Muscle layer of colon (tissue), 2 donors: ENCODE measurements around the gene CORO2A.
A peak's percentile ranks its signal among the peaks of the same experiment; 100 is the strongest.
"Not testable (repeated sequence)": the region's sequence is repeated elsewhere in the genome, so short reads cannot be mapped to it uniquely, and the experiment has no call there.

Experiments
- H3K27ac ChIP-seq: one replicate; pipeline ENCODE4 v1.7.0; 2013; ENCODE audit warnings: low read depth, mild to moderate bottlenecking, low read length, moderate library complexity
- H3K27me3 ChIP-seq, 2 donors: one replicate each; pipeline ENCODE4 v1.7.0; 2013; ENCODE audit warnings: low read length in 2 of 2, mild to moderate bottlenecking in 2 of 2; ENCODE audit not compliant: insufficient read depth in 2 of 2, control insufficient read depth in 1 of 2
- H3K36me3 ChIP-seq: one replicate; pipeline ENCODE4 v1.7.0; 2013; ENCODE audit warnings: mild to moderate bottlenecking, low read length; ENCODE audit not compliant: insufficient read depth
- H3K4me1 ChIP-seq: one replicate; pipeline ENCODE4 v1.7.0; 2013; ENCODE audit warnings: mild to moderate bottlenecking, low read length; ENCODE audit not compliant: insufficient read depth
- H3K4me3 ChIP-seq, 2 donors: one replicate each; pipeline ENCODE4 v1.7.0; 2013; ENCODE audit warnings: low read length in 2 of 2, low read depth in 1 of 2, mild to moderate bottlenecking in 1 of 2, moderate library complexity in 1 of 2
- H3K9ac ChIP-seq: one replicate; pipeline ENCODE4 v1.7.0; 2013; ENCODE audit warnings: low read length
- H3K9me3 ChIP-seq: one replicate; pipeline ENCODE4 v1.7.0; 2013; ENCODE audit warnings: mild to moderate bottlenecking, low read length
- donor health status: abdominal sarcoma.
- donor health status: Adenocarcinoma of cecum.

CORO2A gene

GRCh38 chr9:98118640-98119601 is 73.5 kb downstream of the CORO2A start, which contains the start of gene TRIM14:
Gene TRIM14 (minus strand): TSS chr9:98119222. CDS start chr9:98119188, 34 bp downstream.
- peak within 1 kb of the TSS; percentile 85 to 91 for H3K4me3 ChIP-seq
- no peaks in the 10 kb centered on the region for H3K36me3 ChIP-seq
- H3K27ac ChIP-seq, result peak within 1 kb of the TSS; percentile 80
- peak within 1 kb of the TSS; percentile 58 for H3K9ac ChIP-seq
- no peaks in the 10 kb centered on the region for H3K4me1 ChIP-seq
- H3K27me3 ChIP-seq, result no peaks in the 10 kb centered on the region
- no peaks in the 10 kb centered on the region for H3K9me3 ChIP-seq

- Histone ChIP-seq H3K36me3 (no peaks in the 10 kb centered on the region), H3K4me3 (peak overlapping the region; percentile 85 to 91), H3K4me1 (no peaks in the 10 kb centered on the region), H3K9ac (peak overlapping the region; percentile 33), H3K27ac (peak overlapping the region; percentile 19), H3K9me3 (no peaks in the 10 kb centered on the region), H3K27me3 (no peaks in the 10 kb centered on the region)
These were observed 74.3 kb downstream of the CORO2A start for GRCh38 chr9:98117984-98118639.

DNA sequence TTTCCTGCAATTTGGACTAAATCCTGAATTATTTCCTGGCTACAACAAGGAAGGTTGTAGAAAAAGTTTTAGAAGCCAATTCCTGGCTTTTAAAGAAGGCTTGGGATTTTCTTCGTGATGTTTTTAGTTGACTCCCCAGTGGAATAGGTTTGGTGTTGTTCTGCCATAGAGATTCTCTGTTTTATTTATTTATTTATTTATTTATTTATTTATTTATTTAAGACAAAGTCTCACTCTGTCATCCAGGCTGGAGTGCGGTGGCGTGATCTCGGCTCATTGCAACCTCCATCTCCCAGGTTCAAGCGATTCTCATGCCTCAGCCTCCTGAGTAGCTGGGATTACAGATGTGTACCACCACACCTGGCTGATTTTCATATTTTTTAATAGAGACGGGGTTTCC is 75.3 kb downstream of the CORO2A start:
- H3K4me3 ChIP-seq, H3K27me3 ChIP-seq, H3K27ac ChIP-seq, H3K9ac ChIP-seq, H3K36me3 ChIP-seq, H3K4me1 ChIP-seq, H3K9me3 ChIP-seq: not testable (repeated sequence)

DNA sequence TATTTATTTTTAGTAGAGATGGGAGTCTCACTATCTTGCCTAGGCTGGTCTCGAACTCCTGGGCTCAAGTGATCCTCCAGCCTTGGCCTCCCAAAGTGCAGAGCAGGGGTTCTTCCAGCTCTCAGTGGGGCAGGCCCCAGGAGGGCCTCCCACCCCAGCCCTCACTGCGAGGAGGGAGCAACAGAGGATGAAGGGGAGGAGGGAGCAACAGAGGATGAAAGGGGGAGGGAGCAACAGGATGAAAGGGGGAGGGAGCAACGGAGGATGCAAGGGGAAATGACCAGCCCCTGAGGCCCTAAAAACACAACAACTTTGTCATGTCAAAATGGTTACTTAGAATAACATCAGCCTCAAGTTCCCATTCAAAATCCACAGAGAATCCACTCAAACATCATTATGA is 83.4 kb downstream of the CORO2A start:
- H3K4me3 ChIP-seq, result no peak overlapping the region
- no peaks in the 10 kb centered on the region for H3K4me1 ChIP-seq
- H3K36me3 ChIP-seq, result peaks cover 9% of the 10 kb centered on the region
- no peak overlapping the region for H3K27ac ChIP-seq
- H3K9ac ChIP-seq, result no peak overlapping the region
- no peaks in the 10 kb centered on the region for H3K27me3 ChIP-seq
- no peaks in the 10 kb centered on the region for H3K9me3 ChIP-seq

GRCh38 chr9:98108531-98109031 is 83.9 kb downstream of the CORO2A start:
- H3K27ac ChIP-seq, result no peak overlapping the region
- no peak overlapping the region for H3K4me3 ChIP-seq
- H3K36me3 ChIP-seq, result peaks cover 9% of the 10 kb centered on the region
- no peaks in the 10 kb centered on the region for H3K9me3 ChIP-seq
- H3K9ac ChIP-seq, result no peak overlapping the region
- no peaks in the 10 kb centered on the region for H3K27me3 ChIP-seq
- H3K4me1 ChIP-seq, result no peaks in the 10 kb centered on the region

DNA sequence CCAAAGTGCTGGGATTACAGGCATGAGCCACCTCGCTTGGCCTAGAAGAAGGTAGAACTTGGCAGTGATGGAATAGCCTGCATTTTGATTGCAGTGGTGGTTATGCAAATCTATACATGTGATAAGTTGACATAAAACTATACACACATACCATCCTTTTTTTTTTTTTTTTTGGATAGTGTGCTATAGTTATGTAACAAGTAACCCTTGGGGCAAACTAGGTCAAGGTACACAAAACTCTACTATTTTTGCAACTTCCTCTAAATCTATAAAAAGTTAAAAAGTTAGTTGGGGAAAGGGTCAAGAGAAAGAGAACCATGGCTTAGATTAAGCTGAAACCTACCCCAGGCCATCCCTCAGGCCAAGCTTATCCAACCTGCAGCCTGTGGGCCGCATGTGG is 84.5 kb downstream of the CORO2A start:
- H3K27ac ChIP-seq, result no peak overlapping the region
- H3K27me3 ChIP-seq, result no peaks in the 10 kb centered on the region
- peaks cover 9% of the 10 kb centered on the region for H3K36me3 ChIP-seq
- no peaks in the 10 kb centered on the region for H3K9me3 ChIP-seq
- no peaks in the 10 kb centered on the region for H3K4me1 ChIP-seq
- H3K4me3 ChIP-seq, result no peak overlapping the region
- no peak overlapping the region for H3K9ac ChIP-seq

DNA sequence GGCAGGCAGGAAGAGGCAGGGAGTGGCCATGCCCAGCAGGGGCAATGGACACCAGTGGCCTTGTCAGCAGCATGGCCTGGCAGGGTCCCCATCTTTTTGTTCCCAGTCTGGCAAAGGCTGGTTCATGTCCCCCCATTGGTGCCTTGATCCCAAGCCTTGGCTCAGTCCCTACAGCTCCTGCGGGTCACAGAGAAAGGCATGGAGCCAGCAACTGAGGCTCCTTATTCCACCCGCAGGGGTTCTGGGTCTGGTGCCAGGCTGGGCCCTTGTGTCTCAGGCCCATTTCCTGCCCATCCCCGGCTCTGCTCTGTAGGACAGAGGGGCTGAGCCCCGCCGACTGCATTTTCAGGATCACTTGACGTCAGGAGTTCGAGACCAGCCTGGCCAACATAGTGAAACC is 87.4 kb downstream of the CORO2A start:
- peaks cover 8% of the 10 kb centered on the region for H3K36me3 ChIP-seq
- H3K9ac ChIP-seq, result no peak overlapping the region
- no peak overlapping the region for H3K4me3 ChIP-seq
- H3K9me3 ChIP-seq, result no peaks in the 10 kb centered on the region
- H3K27ac ChIP-seq, result no peak overlapping the region
- no peaks in the 10 kb centered on the region for H3K4me1 ChIP-seq
- no peaks in the 10 kb centered on the region for H3K27me3 ChIP-seq

GRCh38 chr9:98104445-98104881 is 88.0 kb downstream of the CORO2A start:
- H3K27ac ChIP-seq, result no peak overlapping the region
- H3K36me3 ChIP-seq, result peaks cover 2% of the 10 kb centered on the region
- no peaks in the 10 kb centered on the region for H3K9me3 ChIP-seq
- H3K4me1 ChIP-seq, result no peaks in the 10 kb centered on the region
- H3K9ac ChIP-seq, result no peak overlapping the region
- no peak overlapping the region for H3K4me3 ChIP-seq
- no peaks in the 10 kb centered on the region for H3K27me3 ChIP-seq

DNA sequence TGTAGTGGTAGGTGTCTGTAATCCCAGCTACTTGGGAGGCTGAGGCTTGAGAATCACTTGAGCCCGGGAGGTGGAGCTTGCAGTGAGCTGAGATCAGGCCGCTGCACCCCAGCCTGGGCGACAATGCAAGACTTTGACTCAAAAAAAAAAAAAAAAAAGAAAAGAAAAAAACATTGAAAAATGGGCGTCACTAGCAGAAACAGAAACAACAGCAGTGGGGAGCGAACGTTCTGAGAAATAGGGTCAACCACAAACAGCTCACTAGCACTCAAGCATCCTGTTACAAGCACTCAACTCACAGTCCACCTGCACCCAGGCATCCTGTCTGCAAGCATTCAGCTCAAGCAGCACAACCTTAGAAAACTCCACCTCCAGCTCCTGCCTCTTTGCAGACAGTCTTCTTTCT is 90.6 kb downstream of the CORO2A start:
- no peak overlapping the region for H3K4me3 ChIP-seq
- H3K27me3 ChIP-seq, result no peaks in the 10 kb centered on the region

GRCh38 chr9:98101416-98101815 is 91.0 kb downstream of the CORO2A start:
- no peaks in the 10 kb centered on the region for H3K9me3 ChIP-seq
- peaks cover 4% of the 10 kb centered on the region for H3K36me3 ChIP-seq
- no peaks in the 10 kb centered on the region for H3K4me1 ChIP-seq
- H3K9ac ChIP-seq, result no peak overlapping the region
- no peaks in the 10 kb centered on the region for H3K27me3 ChIP-seq
- no peak overlapping the region for H3K4me3 ChIP-seq
- no peak overlapping the region for H3K27ac ChIP-seq

More for the DNA sequence above, 90.6 kb downstream of the CORO2A start:
- Histone ChIP-seq H3K36me3 (peaks cover 4% of the 10 kb centered on the region), H3K9me3 (no peaks in the 10 kb centered on the region), H3K27ac (no peak overlapping the region), H3K9ac (no peak overlapping the region), H3K4me1 (no peaks in the 10 kb centered on the region)

DNA sequence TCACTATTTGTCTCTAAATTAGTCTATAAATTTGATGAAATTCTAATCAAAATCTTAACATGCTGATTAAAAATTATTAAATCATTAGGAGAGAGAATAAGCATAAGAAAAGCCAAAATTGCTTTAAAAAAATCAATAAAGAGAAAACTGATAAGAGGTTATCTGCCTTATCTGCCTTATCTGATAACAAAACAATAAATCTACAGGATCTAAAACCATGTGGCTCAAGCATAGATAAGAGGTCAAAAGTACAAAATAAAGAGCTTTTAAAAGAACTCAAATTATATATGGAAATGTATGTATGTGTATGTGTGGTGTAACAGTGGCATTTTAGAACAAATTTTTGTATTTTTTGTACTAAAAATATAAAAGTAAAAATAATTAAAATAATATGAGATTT is 92.0 kb downstream of the CORO2A start:
- Histone ChIP-seq H3K27ac (no peak overlapping the region), H3K27me3 (no peaks in the 10 kb centered on the region), H3K4me1 (no peaks in the 10 kb centered on the region), H3K36me3 (peaks cover 4% of the 10 kb centered on the region), H3K9me3 (no peaks in the 10 kb centered on the region), H3K9ac (no peak overlapping the region), H3K4me3 (no peak overlapping the region)
